IPS-18a (cell line): ENCODE measurements around the gene KIF16B.
"Not testable (repeated sequence)": the region's sequence is repeated elsewhere in the genome, so short reads cannot be mapped to it uniquely, and the experiment has no call there.

Experiments used
- H3K27ac ChIP-seq: one replicate; pipeline ENCODE4 v1.5.1; 2013; ENCODE audit warnings: low read length
- H3K27me3 ChIP-seq: one replicate; pipeline ENCODE4 v1.6.1; 2013; ENCODE audit warnings: mild to moderate bottlenecking, low read length; ENCODE audit not compliant: control insufficient read depth, insufficient read depth
- H3K36me3 ChIP-seq: one replicate; pipeline ENCODE4 v1.6.1; 2013; ENCODE audit warnings: low read depth, low read length; ENCODE audit not compliant: control insufficient read depth
- H3K4me1 ChIP-seq: one replicate; pipeline ENCODE4 v1.6.1; 2013; ENCODE audit warnings: low read depth, low read length; ENCODE audit not compliant: control insufficient read depth
- H3K4me3 ChIP-seq: one replicate; pipeline ENCODE4 v1.5.1; 2013; ENCODE audit warnings: low read length
- H3K9ac ChIP-seq: one replicate; pipeline ENCODE4 v1.6.1; 2013; ENCODE audit warnings: mild to moderate bottlenecking, low read length, moderate library complexity
- H3K9me3 ChIP-seq: one replicate; pipeline ENCODE4 v1.6.1; 2013; ENCODE audit warnings: low read depth, low read length; ENCODE audit not compliant: control insufficient read depth

KIF16B gene

GRCh38 chr20:16611817-16612216 is 38.6 kb upstream of the KIF16B start:
- H3K27ac ChIP-seq, result no peak overlapping the region
- H3K36me3 ChIP-seq, result no peaks in the 10 kb centered on the region
- no peak overlapping the region for H3K4me3 ChIP-seq
- H3K27me3 ChIP-seq, result no peaks in the 10 kb centered on the region
- no peak overlapping the region for H3K9ac ChIP-seq
- H3K4me1 ChIP-seq, result peaks cover 5% of the 10 kb centered on the region
- no peaks in the 10 kb centered on the region for H3K9me3 ChIP-seq

GRCh38 chr20:16609066-16609465 is 35.8 kb upstream of the KIF16B start:
- no peak overlapping the region for H3K9ac ChIP-seq
- H3K36me3 ChIP-seq, result no peaks in the 10 kb centered on the region

GRCh38 chr20:16608277-16608650 is 35.0 kb upstream of the KIF16B start:
- Histone ChIP-seq H3K4me3 (no peak overlapping the region), H3K4me1 (no peaks in the 10 kb centered on the region), H3K9me3 (no peaks in the 10 kb centered on the region), H3K36me3 (no peaks in the 10 kb centered on the region), H3K27ac (no peak overlapping the region), H3K27me3 (no peaks in the 10 kb centered on the region), H3K9ac (no peak overlapping the region)

More at GRCh38 chr20:16609066-16609465, 35.8 kb upstream of the KIF16B start:
- Histone ChIP-seq H3K4me1 (peaks cover 5% of the 10 kb centered on the region), H3K4me3 (no peak overlapping the region), H3K27ac (no peak overlapping the region), H3K9me3 (no peaks in the 10 kb centered on the region), H3K27me3 (no peaks in the 10 kb centered on the region)

GRCh38 chr20:16607364-16608276 is 34.4 kb upstream of the KIF16B start:
- no peak overlapping the region for H3K9ac ChIP-seq
- no peaks in the 10 kb centered on the region for H3K36me3 ChIP-seq
- no peak overlapping the region for H3K27ac ChIP-seq
- H3K9me3 ChIP-seq, result no peaks in the 10 kb centered on the region
- no peak overlapping the region for H3K4me3 ChIP-seq
- H3K27me3 ChIP-seq, result no peaks in the 10 kb centered on the region
- H3K4me1 ChIP-seq, result no peaks in the 10 kb centered on the region

- Histone ChIP-seq H3K9ac (no peak overlapping the region), H3K4me1 (no peaks in the 10 kb centered on the region), H3K4me3 (no peak overlapping the region), H3K27me3 (no peaks in the 10 kb centered on the region), H3K36me3 (no peaks in the 10 kb centered on the region), H3K9me3 (no peaks in the 10 kb centered on the region), H3K27ac (no peak overlapping the region)
Measured at GRCh38 chr20:16606468-16607070, 33.3 kb upstream of the KIF16B start.

- Histone ChIP-seq H3K9me3 (no peaks in the 10 kb centered on the region), H3K4me1 (no peaks in the 10 kb centered on the region), H3K9ac (no peak overlapping the region), H3K36me3 (no peaks in the 10 kb centered on the region), H3K27ac (no peak overlapping the region), H3K27me3 (no peaks in the 10 kb centered on the region), H3K4me3 (no peak overlapping the region)
Measured at GRCh38 chr20:16601047-16601446, 27.8 kb upstream of the KIF16B start.

GRCh38 chr20:16599257-16599656 is 26.0 kb upstream of the KIF16B start:
- H3K36me3 ChIP-seq, result no peaks in the 10 kb centered on the region
- no peak overlapping the region for H3K4me3 ChIP-seq
- no peaks in the 10 kb centered on the region for H3K4me1 ChIP-seq
- H3K9me3 ChIP-seq, result no peaks in the 10 kb centered on the region
- H3K27ac ChIP-seq, result no peak overlapping the region
- no peak overlapping the region for H3K9ac ChIP-seq
- H3K27me3 ChIP-seq, result no peaks in the 10 kb centered on the region

- Histone ChIP-seq H3K27ac (no peak overlapping the region), H3K27me3 (no peaks in the 10 kb centered on the region), H3K4me1 (no peaks in the 10 kb centered on the region), H3K36me3 (no peaks in the 10 kb centered on the region), H3K9me3 (no peaks in the 10 kb centered on the region), H3K4me3 (no peak overlapping the region), H3K9ac (no peak overlapping the region)
Measured at GRCh38 chr20:16596991-16597390, 23.7 kb upstream of the KIF16B start.

GRCh38 chr20:16596404-16596803 is 23.2 kb upstream of the KIF16B start:
- not testable (repeated sequence) for H3K36me3 ChIP-seq, H3K27me3 ChIP-seq, H3K4me3 ChIP-seq, H3K4me1 ChIP-seq, H3K9ac ChIP-seq, H3K27ac ChIP-seq, H3K9me3 ChIP-seq

GRCh38 chr20:16595376-16595775 is 22.1 kb upstream of the KIF16B start:
- no peaks in the 10 kb centered on the region for H3K36me3 ChIP-seq
- no peak overlapping the region for H3K9ac ChIP-seq

GRCh38 chr20:16590041-16590633 is 16.9 kb upstream of the KIF16B start:
- H3K27ac ChIP-seq, result no peak overlapping the region

More at GRCh38 chr20:16595376-16595775, 22.1 kb upstream of the KIF16B start:
- no peak overlapping the region for H3K27ac ChIP-seq
- no peaks in the 10 kb centered on the region for H3K9me3 ChIP-seq
- H3K4me3 ChIP-seq, result no peak overlapping the region
- H3K27me3 ChIP-seq, result no peaks in the 10 kb centered on the region
- H3K4me1 ChIP-seq, result no peaks in the 10 kb centered on the region

More at GRCh38 chr20:16590041-16590633, 16.9 kb upstream of the KIF16B start:
- Histone ChIP-seq H3K4me3 (no peak overlapping the region), H3K27me3 (no peaks in the 10 kb centered on the region), H3K4me1 (peaks cover 5% of the 10 kb centered on the region), H3K36me3 (no peaks in the 10 kb centered on the region), H3K9me3 (no peaks in the 10 kb centered on the region), H3K9ac (no peak overlapping the region)
